Astrocyte (in vitro differentiated cells and primary cell): Measurements from ENCODE around the gene PSME3.

Experiments used
- CTCF ChIP-seq: IDR thresholded peaks from 2 replicates; pipeline ENCODE4 v1.5.1; 2011; ENCODE audit warnings: low read depth, mild to moderate bottlenecking, inconsistent platforms, low read length, moderate library complexity; ENCODE audit not compliant: insufficient read depth
- EZH2 ChIP-seq: IDR thresholded peaks from 2 replicates; pipeline ENCODE4 v1.6.1; 2012; ENCODE audit warnings: mild to moderate bottlenecking, low read length, inconsistent platforms; ENCODE audit not compliant: insufficient read depth

GRCh38 chr17:42792545-42792944 lies 40.7 kb upstream of the PSME3 start:
- TF ChIP-seq CTCF (no peak), EZH2 (no peak)
